Right atrium auricular region (tissue), 2 donors: ENCODE data around the gene PRKCE. TPM values are rescaled to one million over a fixed set of nuclear protein-coding genes. Genes with fewer than 3 reads are reported as not detected.
A peak's percentile ranks its signal among the peaks of the same experiment; 100 is the strongest.

Source experiments
- DNase-seq: peaks from one replicate; pipeline ENCODE4 v3.0.0-alpha.2; 2019; ENCODE audit warnings: low spot score
- H3K27ac ChIP-seq, 2 donors: fragments of 200-600 bp; sonication (generic); 1 replicate in 1 of 2; 2 replicates in 1 of 2; pipeline ENCODE4 v1.5.1; 2016 to 2019
- H3K27me3 ChIP-seq, 2 donors: fragments of 200-600 bp; sonication (generic); one replicate each; pipeline versions ENCODE4 v1.5.1 to v1.6.0; 2017 to 2019
- H3K36me3 ChIP-seq: fragments of 200-600 bp; sonication (generic); one replicate; pipeline ENCODE4 v1.5.1; 2016
- H3K4me1 ChIP-seq, 2 donors: fragments of 200-600 bp; sonication (generic); one replicate each; pipeline versions ENCODE4 v1.5.1 to v1.6.0; 2017 to 2019
- H3K4me3 ChIP-seq, 2 donors: fragments of 200-600 bp; sonication (generic); 1 replicate in 1 of 2; 2 replicates in 1 of 2; pipeline ENCODE4 v1.5.1; 2017 to 2019; ENCODE audit warnings: mild to moderate bottlenecking in 1 of 2, moderate library complexity in 1 of 2
- H3K9me3 ChIP-seq, 2 donors: fragments of 200-600 bp; sonication (generic); one replicate each; pipeline ENCODE4 v1.5.1; 2019
- CTCF ChIP-seq, 2 donors: fragments of 200-600 bp; sonication (generic); IDR thresholded peaks; one replicate each; pipeline ENCODE4 v1.5.1; 2019; ENCODE audit warnings: antibody characterized with exemption in 2 of 2
- total RNA-seq, 2 donors: library from RNA; depleted of rRNA; stranded (reverse); fragments of >200 nt; gene quantifications; one replicate each; pipeline ENCODE4 v1.1.0, GENCODE V29; 2016

Gene PRKCE
- total RNA-seq, 2 donors from 2014 or later, result 7.2 to 11.8 TPM

DNA sequence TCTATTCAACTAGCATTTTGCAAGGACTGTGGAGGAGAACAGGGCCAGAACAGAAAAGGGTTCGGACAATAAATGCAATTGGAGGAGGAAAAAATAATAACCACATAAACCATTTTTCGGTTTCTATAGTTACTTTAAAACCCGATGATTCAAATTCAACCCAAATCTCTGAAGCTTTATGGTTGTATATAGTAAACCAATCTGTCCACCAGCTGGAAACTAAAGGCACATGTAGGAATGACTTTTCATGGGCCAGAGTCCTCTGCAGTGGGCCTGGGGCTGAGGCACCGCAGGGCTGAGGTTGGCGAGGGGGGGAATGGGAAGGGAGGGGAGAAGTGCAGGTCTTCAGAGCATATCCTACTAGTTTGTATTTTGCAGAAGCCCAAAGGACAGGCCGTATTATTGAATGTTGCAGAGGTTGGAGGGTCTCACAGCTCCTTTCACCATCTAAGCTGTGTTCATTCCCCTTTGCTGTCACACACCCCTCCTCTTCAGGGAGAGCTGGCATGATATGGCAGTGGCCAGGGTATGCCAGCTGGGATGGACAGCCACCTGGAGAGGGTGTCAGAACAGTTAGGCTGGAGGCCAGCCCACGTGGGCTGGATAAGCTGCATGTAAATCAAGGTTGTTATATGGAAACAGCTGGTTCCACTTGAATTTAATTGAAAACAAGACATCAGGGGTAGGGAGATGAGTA lies 267.1 kb downstream of the PRKCE start:
- Histone ChIP-seq H3K9me3 (no peaks in the 10 kb centered on the region), H3K4me3 (no peak overlapping the region), H3K36me3 (no peaks in the 10 kb centered on the region), H3K27me3 (no peaks in the 10 kb centered on the region), H3K27ac (peak overlapping the region; percentile 38), H3K4me1 (peaks cover 0 to 47% of the 10 kb centered on the region in 2 donors)
- DNase-seq, result no peak
- no peak for TF ChIP-seq CTCF (IDR thresholded peaks at IDR 0.05)

GRCh38 chr2:45919160-45919650 lies 267.7 kb downstream of the PRKCE start:
- Histone ChIP-seq H3K9me3 (no peaks in the 10 kb centered on the region), H3K4me3 (no peak overlapping the region), H3K27ac (peak overlapping the region; percentile 38), H3K36me3 (no peaks in the 10 kb centered on the region), H3K4me1 (peaks cover 0 to 49% of the 10 kb centered on the region in 2 donors), H3K27me3 (no peaks in the 10 kb centered on the region)
- TF ChIP-seq CTCF (IDR thresholded peaks at IDR 0.05), result no peak
- DNase-seq, result no peak

GRCh38 chr2:45919711-45920111 lies 268.2 kb downstream of the PRKCE start:
- no peak for DNase-seq
- H3K36me3 ChIP-seq, result no peaks in the 10 kb centered on the region
- no peak for TF ChIP-seq CTCF (IDR thresholded peaks at IDR 0.05)
- no peak overlapping the region for H3K4me3 ChIP-seq
- peak overlapping the region in 1 of 2 donors; percentile 38 for H3K27ac ChIP-seq
- no peaks in the 10 kb centered on the region for H3K27me3 ChIP-seq
- no peaks in the 10 kb centered on the region for H3K9me3 ChIP-seq
- peaks cover 0 to 54% of the 10 kb centered on the region in 2 donors for H3K4me1 ChIP-seq

- DNase-seq, result no peak
- TF ChIP-seq CTCF (IDR thresholded peaks at IDR 0.05), result no peak
- H3K4me3 ChIP-seq, result no peak overlapping the region
- H3K36me3 ChIP-seq, result no peaks in the 10 kb centered on the region
- no peaks in the 10 kb centered on the region for H3K9me3 ChIP-seq
- peaks cover 0 to 74% of the 10 kb centered on the region in 2 donors for H3K4me1 ChIP-seq
- no peaks in the 10 kb centered on the region for H3K27me3 ChIP-seq
- H3K27ac ChIP-seq, result peak overlapping the region; percentile 63 to 83
Observed at GRCh38 chr2:45921921-45922320, 270.4 kb downstream of the PRKCE start.

GRCh38 chr2:45922577-45922988 lies 271.1 kb downstream of the PRKCE start:
- H3K9me3 ChIP-seq, result no peaks in the 10 kb centered on the region
- H3K36me3 ChIP-seq, result no peaks in the 10 kb centered on the region
- H3K27me3 ChIP-seq, result no peaks in the 10 kb centered on the region
- DNase-seq, result peak; percentile 72
- TF ChIP-seq CTCF (IDR thresholded peaks at IDR 0.05), result no peak
- H3K4me1 ChIP-seq, result peaks cover 0 to 74% of the 10 kb centered on the region in 2 donors
- H3K27ac ChIP-seq, result peak overlapping the region; percentile 78 to 83
- H3K4me3 ChIP-seq, result no peak overlapping the region
